A549 (cell line): ENCODE measurements around the gene TRIM8. TPM values are rescaled to one million over a fixed set of nuclear protein-coding genes. Genes with fewer than 3 reads are reported as not detected.

Experiments
- ATAC-seq, 2 experiments: fragments of 200-7000 bp in 1 of 2; fragments of >200 bp in 1 of 2; cut with Nextera tagmentation in 1 of 2; cut with Tn5 transposase in 1 of 2; 3 replicates each; pipeline versions ENCODE4 v1.8.0 to v1.9.1; 2018 to 2020; ENCODE audit warnings: mild to moderate bottlenecking in 1 of 2, moderate library complexity in 1 of 2
- CTCF ChIA-PET: fragments of 300-600 bp; sonication (Branson Sonifier 250); formaldehyde crosslinking; extraction: SDS; loops from one replicate; lab custom pipeline; 2021; ENCODE audit warnings: antibody characterized with exemption, inconsistent platforms; lab: Yijun Ruan, JAX
- POLR2A ChIA-PET: fragments of 350-600 bp; formaldehyde crosslinking; extraction: SDS; loops from one replicate; lab custom pipeline; 2021; ENCODE audit warnings: antibody characterized with exemption, inconsistent platforms; lab: Yijun Ruan, JAX
- DNase-seq, 2 experiments: peaks; one replicate each; pipeline versions ENCODE4 v3.0.0 to v3.0.0-alpha.2; 2011 to 2016; ENCODE audit warnings: low read depth in 1 of 2, low spot score in 1 of 2
- FAIRE-seq: peaks from 2 replicates; lab custom pipeline; 2011; peaks lifted over from hg19 to GRCh38; lab: Jason Lieb, UNC
- H3K27ac ChIP-seq, 2 experiments: fragments of >200 bp; sonication (Bioruptor Twin); formaldehyde crosslinking; 3 replicates each; pipeline ENCODE4 v1.5.1; 2016 to 2017
- H3K4me1 ChIP-seq: fragments of >200 bp; sonication (Bioruptor Twin); formaldehyde crosslinking; 3 replicates; pipeline ENCODE4 v1.6.1; 2016
- H3K4me2 ChIP-seq: fragments of >200 bp; sonication (Bioruptor Twin); formaldehyde crosslinking; 3 replicates; pipeline ENCODE4 v1.6.1; 2016
- H3K4me3 ChIP-seq: fragments of >200 bp; sonication (Bioruptor Twin); formaldehyde crosslinking; 3 replicates; pipeline ENCODE4 v1.5.1; 2016
- H3K9me3 ChIP-seq: fragments of >200 bp; sonication (Bioruptor Twin); formaldehyde crosslinking; 3 replicates; pipeline ENCODE4 v1.6.1; 2016
- BHLHE40 ChIP-seq: IDR thresholded peaks from 2 replicates; pipeline ENCODE4 v1.6.1; 2012; ENCODE audit warnings: low read depth, low read length, inconsistent platforms
- CBX2 ChIP-seq: fragments of 200-600 bp; sonication (generic); IDR thresholded peaks from 2 replicates; pipeline ENCODE4 v1.6.1; 2016; ENCODE audit warnings: low read depth, mild to moderate bottlenecking, borderline replicate concordance
- CHD4 ChIP-seq: fragments of 200-600 bp; sonication (generic); IDR thresholded peaks from 2 replicates; pipeline ENCODE4 v1.6.1; 2016; ENCODE audit warnings: antibody characterized with exemption, mild to moderate bottlenecking, borderline replicate concordance
- EHMT2 ChIP-seq: fragments of 200-600 bp; sonication (generic); IDR thresholded peaks from 2 replicates; pipeline ENCODE4 v1.6.1; 2016; ENCODE audit warnings: antibody characterized with exemption, low read depth, mild to moderate bottlenecking, moderate library complexity
- ESRRA ChIP-seq: fragments of 150-350 bp; IDR thresholded peaks from 2 replicates; pipeline ENCODE4 v1.6.1; 2014; ENCODE audit warnings: mild to moderate bottlenecking, low read length, borderline replicate concordance
- FOSB ChIP-seq: fragments of 250-450 bp; sonication (Bioruptor Pico); IDR thresholded peaks from 2 replicates; pipeline ENCODE4 v1.5.0; 2020; ENCODE audit warnings: mild to moderate bottlenecking, moderate library complexity
- FOSL2 ChIP-seq, 2 experiments: fragments of 450-650 bp in 1 of 2; fragments of >200 bp in 1 of 2; sonication (Bioruptor Twin) in 1 of 2; formaldehyde crosslinking; IDR thresholded peaks; 2 replicates each; pipeline versions ENCODE4 v1.5.0 to v1.6.1; 2016 to 2020; ENCODE audit warnings: mild to moderate bottlenecking in 1 of 2, moderate library complexity in 1 of 2
- HDAC2 ChIP-seq: fragments of 200-600 bp; sonication (generic); IDR thresholded peaks from 2 replicates; pipeline ENCODE4 v1.6.1; 2016
- HOXB5 ChIP-seq: fragments of 250-450 bp; sonication (Bioruptor Pico); IDR thresholded peaks from 2 replicates; pipeline ENCODE4 v1.5.0; 2020; ENCODE audit warnings: mild to moderate bottlenecking, moderate library complexity
- JUN ChIP-seq, 2 experiments: fragments of >200 bp; sonication (Bioruptor Twin); formaldehyde crosslinking; IDR thresholded peaks; 2 replicates in 1 of 2; 3 replicates in 1 of 2; pipeline ENCODE4 v1.6.1; 2016 to 2017
- KDM1A ChIP-seq: fragments of 200-600 bp; sonication (generic); IDR thresholded peaks from 2 replicates; pipeline ENCODE4 v1.6.1; 2016; ENCODE audit warnings: low read depth, mild to moderate bottlenecking
- MYC ChIP-seq: IDR thresholded peaks from 2 replicates; pipeline ENCODE4 v1.6.1; 2012; ENCODE audit warnings: mild to moderate bottlenecking, inconsistent platforms, low read length, improper control_type of control experiment, borderline replicate concordance
- NFE2L2 ChIP-seq: fragments of 150-350 bp; conservative IDR thresholded peaks from 2 replicates; pipeline ENCODE4 v1.6.1; 2014; ENCODE audit warnings: low read length
- NPAS2 ChIP-seq: fragments of 250-450 bp; sonication (Bioruptor Pico); IDR thresholded peaks from 2 replicates; pipeline ENCODE4 v1.8.0; 2022; ENCODE audit warnings: mild to moderate bottlenecking, moderate library complexity, borderline replicate concordance
- NR3C1 ChIP-seq: fragments of >200 bp; sonication (Bioruptor Twin); formaldehyde crosslinking; IDR thresholded peaks from 3 replicates; pipeline ENCODE4 v1.6.1; 2017
- PHF8 ChIP-seq: fragments of 200-600 bp; sonication (generic); IDR thresholded peaks from 2 replicates; pipeline ENCODE4 v1.6.1; 2016; ENCODE audit warnings: low read depth, mild to moderate bottlenecking, antibody characterized with exemption, moderate library complexity, borderline replicate concordance
- POLR2AphosphoS2 ChIP-seq: conservative IDR thresholded peaks from 2 replicates; pipeline ENCODE4 v1.6.1; 2012; ENCODE audit warnings: low read length, improper control_type of control experiment, inconsistent platforms
- RFX5 ChIP-seq: fragments of 450-650 bp; IDR thresholded peaks from 2 replicates; pipeline ENCODE4 v1.7.1; 2014; ENCODE audit warnings: antibody characterized with exemption, mild to moderate bottlenecking, moderate library complexity
- SMC3 ChIP-seq: fragments of >200 bp; sonication (Bioruptor Twin); formaldehyde crosslinking; IDR thresholded peaks from 3 replicates; pipeline ENCODE4 v1.6.1; 2018; ENCODE audit warnings: inconsistent platforms
- SREBF2 ChIP-seq: fragments of 450-650 bp; IDR thresholded peaks from 2 replicates; pipeline ENCODE4 v1.6.1; 2014; ENCODE audit warnings: mild to moderate bottlenecking, moderate library complexity
- TFCP2L1 ChIP-seq: fragments of 250-450 bp; sonication (Bioruptor Pico); IDR thresholded peaks from 2 replicates; pipeline ENCODE4 v1.5.0; 2021; ENCODE audit warnings: mild to moderate bottlenecking
- TP53 ChIP-seq: fragments of 250-450 bp; sonication (Bioruptor Pico); IDR thresholded peaks from 2 replicates; pipeline ENCODE4 v1.5.0; 2021; ENCODE audit warnings: mild to moderate bottlenecking, moderate library complexity
- ZSCAN20 ChIP-seq: fragments of 250-450 bp; sonication (Bioruptor Pico); IDR thresholded peaks from 2 replicates; pipeline ENCODE4 v1.8.0; 2022; ENCODE audit warnings: mild to moderate bottlenecking, moderate library complexity
- WGBS: methylation state at CpG from one replicate; pipeline ENCODE4 v1.1.6; 2017; ENCODE audit errors: missing lambda C conversion rate; 5-methylcytosine and 5-hydroxymethylcytosine counted together
- polyA plus RNA-seq, 4 experiments: library from polyadenylated mRNA; depleted of rRNA in 3 of 4; stranded (reverse); fragments of >200 nt; fragmentation: RNase III in 1 of 4; extraction: RNeasy Plus Mini Kit Qiagen cat#74134 plus additional on column Dnase treatment in 1 of 4; gene quantifications; 2 replicates in 3 of 4; 3 replicates in 1 of 4; pipeline ENCODE4 v1.2.3, GENCODE V29; 2011 to 2017
- TF ChIP-seq, protein P1 (sequence below): IDR thresholded peaks from 2 replicates; pipeline ENCODE4 v1.6.1; 2012
- TF ChIP-seq, protein P2 (sequence below): IDR thresholded peaks from 2 replicates; pipeline ENCODE4 v1.6.1; 2012; ENCODE audit warnings: low read depth, borderline replicate concordance
- TF ChIP-seq, protein P3 (sequence below): fragments of 250-450 bp; sonication (Bioruptor Pico); IDR thresholded peaks from 2 replicates; pipeline ENCODE4 v1.5.0; 2021; ENCODE audit warnings: mild to moderate bottlenecking, moderate library complexity, borderline replicate concordance

Gene TRIM8
- polyA plus RNA-seq, 2 of the 4 experiments (the other 2 are of a cell fraction), result 22.8 to 32.5 TPM

DNA sequence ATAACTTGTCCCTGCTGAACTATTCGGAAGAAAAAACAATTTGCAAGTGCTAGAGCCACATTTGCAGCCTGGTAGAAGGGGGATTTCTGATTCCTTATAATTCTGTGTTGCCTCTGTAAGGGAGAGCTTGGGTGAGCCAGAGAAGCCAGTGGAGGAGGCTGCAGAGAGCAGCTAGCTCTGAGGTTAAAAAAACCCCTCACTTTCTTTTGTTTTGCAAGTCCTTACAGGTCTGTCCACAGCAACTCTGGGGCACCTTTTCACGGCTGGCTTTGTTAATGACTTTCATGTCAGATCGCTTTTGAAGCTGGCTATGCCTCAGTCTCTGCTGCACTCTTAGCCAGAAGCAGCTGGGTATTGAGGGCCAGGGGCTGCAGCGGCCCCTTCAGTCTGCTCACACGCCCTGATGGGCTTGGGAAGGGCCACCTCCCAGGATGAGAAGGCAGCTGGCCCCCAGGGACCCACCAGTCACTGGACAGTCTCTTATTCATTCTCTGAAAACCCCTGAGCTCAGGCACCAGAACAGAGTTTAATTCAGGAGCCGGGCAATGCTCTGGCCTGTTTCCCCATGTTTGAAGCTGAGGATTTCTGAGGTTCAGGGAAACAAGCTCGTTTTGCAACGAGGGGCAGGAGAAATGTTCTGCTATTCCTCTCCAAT is 30.9 kb downstream of the TRIM8 start:
- TF ChIP-seq SREBF2 (no peak), RFX5 (no peak), SMC3 (no peak), HDAC2 (no peak), BHLHE40 (no peak), ZSCAN20 (CRISPR knock-in tag) (no peak), CBX2 (no peak)
- H3K9me3 ChIP-seq, result no peaks in the 10 kb centered on the region
- POLR2A ChIA-PET, result interaction anchor here (1.7 kb wide), 1 partner anchor 39 kb away, joined by 6 read pairs; the partner anchor contains the start of genes ARL3 and SFXN2
- H3K4me1 ChIP-seq, result peaks cover 5% of the 10 kb centered on the region; the same call in 2 of the 3 replicates
- FAIRE-seq, result no peak
- no peak overlapping the region for H3K4me3 ChIP-seq
- WGBS, result 62% methylated on average over 8 of the region's 8 CpGs
- ATAC-seq, result no peak
- H3K4me2 ChIP-seq, result no peak overlapping the region
- no peak overlapping the region for H3K27ac ChIP-seq
- CTCF ChIA-PET, result interaction anchor here (0.9 to 7.3 kb wide), 7 partner anchors 8 to 171 kb away, joined by 3 to 71 read pairs (median 5); partner anchors contain the start of genes ARL3, SFXN2, SUFU and TRIM8
- no peak for DNase-seq

DNA sequence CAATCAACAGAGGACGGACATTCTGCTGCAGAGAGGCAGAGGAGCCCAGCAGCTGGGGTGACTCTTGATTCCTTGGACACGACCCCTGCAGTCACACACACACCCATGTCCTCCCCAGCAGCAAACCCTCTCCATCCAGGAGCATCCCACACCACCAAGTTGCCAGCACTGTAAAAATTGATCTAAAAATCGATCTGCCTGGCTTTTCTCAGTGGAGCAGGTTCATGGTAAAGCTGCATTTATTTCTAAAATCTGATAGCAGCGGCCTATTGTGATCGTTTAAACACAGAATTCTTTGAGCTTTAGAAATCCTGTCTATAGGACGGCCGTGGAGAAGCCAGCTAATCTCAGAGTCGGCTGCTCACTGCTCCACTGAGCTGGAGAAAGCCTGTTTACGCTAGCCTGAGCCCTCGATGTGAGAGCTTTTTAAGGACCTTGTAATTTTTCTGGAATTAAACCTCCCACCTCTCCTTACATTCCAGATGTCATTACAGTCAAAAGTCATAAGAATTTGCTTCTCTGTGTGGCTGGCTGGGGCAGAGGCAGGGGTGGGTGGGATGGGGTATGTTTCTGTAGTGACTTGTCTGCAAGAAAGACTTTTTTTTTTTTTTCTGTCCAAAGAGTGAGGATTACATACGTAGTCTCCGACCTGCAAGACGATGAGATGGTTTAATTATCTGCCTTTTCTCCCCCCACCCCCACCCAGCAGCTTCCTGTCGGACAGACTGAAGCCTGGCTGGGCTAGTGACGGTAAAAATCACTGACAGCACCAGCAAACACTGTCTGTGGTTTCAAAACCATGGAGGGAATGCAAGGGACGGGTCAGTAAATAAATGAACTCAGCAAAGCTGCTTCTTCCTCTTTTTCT is 31.6 kb downstream of the TRIM8 start:
- ATAC-seq, result no peak
- H3K4me2 ChIP-seq, result no peak overlapping the region

DNA sequence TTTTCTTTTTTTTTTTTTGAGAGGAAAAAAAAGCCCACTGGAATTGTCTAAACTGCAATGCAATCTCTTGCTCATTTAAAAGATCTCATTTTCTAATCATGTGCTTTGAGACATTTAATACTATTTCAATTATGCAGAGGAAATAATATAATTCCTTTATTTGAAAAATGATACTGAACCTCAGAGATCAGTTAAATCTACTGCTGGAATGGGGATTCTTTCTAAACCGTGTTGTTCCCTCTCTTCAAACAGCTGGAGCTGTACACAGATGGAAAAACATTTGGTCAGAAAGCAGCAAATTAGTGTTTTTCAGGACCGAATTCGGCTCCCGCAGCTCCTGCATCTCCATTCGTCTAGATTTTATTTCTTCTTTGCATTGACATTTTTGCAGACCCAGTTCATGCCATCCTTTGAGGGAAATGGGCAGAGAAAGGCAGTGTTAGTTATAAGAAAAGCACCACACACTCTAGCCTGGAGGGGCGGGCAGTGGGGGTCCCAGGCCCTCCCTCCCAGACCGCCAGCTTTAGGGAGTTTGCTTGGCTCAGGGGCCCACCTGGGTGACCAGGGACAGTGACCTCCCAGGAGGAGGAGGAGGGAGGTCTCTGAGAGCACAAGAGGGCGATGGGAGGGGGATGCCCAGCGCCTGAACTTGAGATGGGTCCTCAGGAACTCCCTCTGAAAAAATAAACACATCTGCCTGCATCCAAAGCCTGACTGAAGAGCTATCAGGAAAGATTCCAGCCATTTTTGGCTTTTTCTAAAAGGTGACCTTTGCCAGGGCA is 32.4 kb downstream of the TRIM8 start:
- H3K27ac ChIP-seq, result no peak overlapping the region
- no peak overlapping the region for H3K4me2 ChIP-seq
- H3K4me3 ChIP-seq, result no peak overlapping the region
- ATAC-seq (no peak), DNase-seq (no peak), FAIRE-seq (no peak)
- H3K4me1 ChIP-seq, result 0 out of 3 replicates have a peak, but pooled peaks cover 4% of the 10 kb centered on the region
- ChIA-PET POLR2A (interaction anchor here (1.1 kb wide), 1 partner anchor 35 kb away, joined by 3 read pairs; no protein-coding TSS in a partner anchor), CTCF (interaction anchor here (0.6 to 7.3 kb wide), 9 partner anchors 9 to 535 kb away, joined by 3 to 71 read pairs (median 4); partner anchors contain the start of genes ARL3 and SFXN2)
- WGBS, result 77% methylated on average over 9 of the region's 9 CpGs
- H3K9me3 ChIP-seq, result no peaks in the 10 kb centered on the region
- TF ChIP-seq MYC, result no peak
- TF ChIP-seq JUN (IDR thresholded peaks at IDR 0.05), result no peak
- no peak for TF ChIP-seq TP53 (CRISPR knock-in tag)
- TF ChIP-seq CHD4, result no peak
- TF ChIP-seq SMC3, result no peak
- TF ChIP-seq NPAS2 (CRISPR knock-in tag), result no peak
- TF ChIP-seq NR3C1, result no peak
- no peak for TF ChIP-seq EHMT2
- TF ChIP-seq FOSL2 (IDR thresholded peaks at IDR 0.05), result no peak
- TF ChIP-seq FOSL2 (CRISPR knock-in tag; IDR thresholded peaks at IDR 0.05), result no peak
- TF ChIP-seq, protein P1, sequence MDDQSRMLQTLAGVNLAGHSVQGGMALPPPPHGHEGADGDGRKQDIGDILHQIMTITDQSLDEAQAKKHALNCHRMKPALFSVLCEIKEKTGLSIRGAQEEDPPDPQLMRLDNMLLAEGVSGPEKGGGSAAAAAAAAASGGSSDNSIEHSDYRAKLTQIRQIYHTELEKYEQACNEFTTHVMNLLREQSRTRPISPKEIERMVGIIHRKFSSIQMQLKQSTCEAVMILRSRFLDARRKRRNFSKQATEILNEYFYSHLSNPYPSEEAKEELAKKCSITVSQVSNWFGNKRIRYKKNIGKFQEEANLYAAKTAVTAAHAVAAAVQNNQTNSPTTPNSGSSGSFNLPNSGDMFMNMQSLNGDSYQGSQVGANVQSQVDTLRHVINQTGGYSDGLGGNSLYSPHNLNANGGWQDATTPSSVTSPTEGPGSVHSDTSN, result no peak
- TF ChIP-seq PHF8, result no peak
- no peak for TF ChIP-seq TFCP2L1 (CRISPR knock-in tag)
- no peak for TF ChIP-seq FOSB (CRISPR knock-in tag)
- TF ChIP-seq, protein P2, sequence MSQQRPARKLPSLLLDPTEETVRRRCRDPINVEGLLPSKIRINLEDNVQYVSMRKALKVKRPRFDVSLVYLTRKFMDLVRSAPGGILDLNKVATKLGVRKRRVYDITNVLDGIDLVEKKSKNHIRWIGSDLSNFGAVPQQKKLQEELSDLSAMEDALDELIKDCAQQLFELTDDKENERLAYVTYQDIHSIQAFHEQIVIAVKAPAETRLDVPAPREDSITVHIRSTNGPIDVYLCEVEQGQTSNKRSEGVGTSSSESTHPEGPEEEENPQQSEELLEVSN, result no peak

More for the DNA sequence above, 31.6 kb downstream of the TRIM8 start:
- POLR2A ChIA-PET, result interaction anchor here (1.1 to 1.7 kb wide), 2 partner anchors 34 to 38 kb away, joined by 3 to 6 read pairs; partner anchors contain the start of genes ARL3 and SFXN2
- no peak overlapping the region for H3K4me3 ChIP-seq
- no peak for TF ChIP-seq SMC3
- TF ChIP-seq, protein P3, sequence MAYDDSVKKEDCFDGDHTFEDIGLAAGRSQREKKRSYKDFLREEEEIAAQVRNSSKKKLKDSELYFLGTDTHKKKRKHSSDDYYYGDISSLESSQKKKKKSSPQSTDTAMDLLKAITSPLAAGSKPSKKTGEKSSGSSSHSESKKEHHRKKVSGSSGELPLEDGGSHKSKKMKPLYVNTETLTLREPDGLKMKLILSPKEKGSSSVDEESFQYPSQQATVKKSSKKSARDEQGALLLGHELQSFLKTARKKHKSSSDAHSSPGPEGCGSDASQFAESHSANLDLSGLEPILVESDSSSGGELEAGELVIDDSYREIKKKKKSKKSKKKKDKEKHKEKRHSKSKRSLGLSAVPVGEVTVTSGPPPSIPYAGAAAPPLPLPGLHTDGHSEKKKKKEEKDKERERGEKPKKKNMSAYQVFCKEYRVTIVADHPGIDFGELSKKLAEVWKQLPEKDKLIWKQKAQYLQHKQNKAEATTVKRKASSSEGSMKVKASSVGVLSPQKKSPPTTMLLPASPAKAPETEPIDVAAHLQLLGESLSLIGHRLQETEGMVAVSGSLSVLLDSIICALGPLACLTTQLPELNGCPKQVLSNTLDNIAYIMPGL (CRISPR knock-in tag), result no peak
- TF ChIP-seq BHLHE40, result no peak
- no peak for TF ChIP-seq HOXB5 (CRISPR knock-in tag)
- TF ChIP-seq NFE2L2, result no peak
- TF ChIP-seq POLR2AphosphoS2, result no peak
- TF ChIP-seq KDM1A, result no peak
- no peak for TF ChIP-seq ESRRA
- TF ChIP-seq, all 56 proteins: peak for 0
- DNase-seq, result no peak
- WGBS, result 72% methylated on average over 16 of the region's 16 CpGs
- Histone ChIP-seq H3K27ac (no peak overlapping the region), H3K9me3 (no peaks in the 10 kb centered on the region), H3K4me1 (0 out of 3 replicates have a peak, but pooled peaks cover 4% of the 10 kb centered on the region)
- no peak for FAIRE-seq
- CTCF ChIA-PET, result interaction anchor here (0.6 to 7.3 kb wide), 10 partner anchors 8 to 172 kb away, joined by 3 to 71 read pairs (median 5); partner anchors contain the start of genes ARL3, SFXN2, SUFU and TRIM8
